ENCODE data around the gene AGAP1.

The AGAP1 gene

GRCh38 chr2:235542733-235543127 is 48.9 kb downstream of the AGAP1 start:
- no peak for TF ChIP-seq CTCF (IDR thresholded peaks at IDR 0.05; ENCODE audit: control extremely low read depth, extremely low read depth, low read depth, missing control alignments)
- ChIA-PET POLR2A (no interaction called here), CTCF (no interaction called here)
- no peak for DNase-seq (ENCODE audit: extremely low spot score)

DNA sequence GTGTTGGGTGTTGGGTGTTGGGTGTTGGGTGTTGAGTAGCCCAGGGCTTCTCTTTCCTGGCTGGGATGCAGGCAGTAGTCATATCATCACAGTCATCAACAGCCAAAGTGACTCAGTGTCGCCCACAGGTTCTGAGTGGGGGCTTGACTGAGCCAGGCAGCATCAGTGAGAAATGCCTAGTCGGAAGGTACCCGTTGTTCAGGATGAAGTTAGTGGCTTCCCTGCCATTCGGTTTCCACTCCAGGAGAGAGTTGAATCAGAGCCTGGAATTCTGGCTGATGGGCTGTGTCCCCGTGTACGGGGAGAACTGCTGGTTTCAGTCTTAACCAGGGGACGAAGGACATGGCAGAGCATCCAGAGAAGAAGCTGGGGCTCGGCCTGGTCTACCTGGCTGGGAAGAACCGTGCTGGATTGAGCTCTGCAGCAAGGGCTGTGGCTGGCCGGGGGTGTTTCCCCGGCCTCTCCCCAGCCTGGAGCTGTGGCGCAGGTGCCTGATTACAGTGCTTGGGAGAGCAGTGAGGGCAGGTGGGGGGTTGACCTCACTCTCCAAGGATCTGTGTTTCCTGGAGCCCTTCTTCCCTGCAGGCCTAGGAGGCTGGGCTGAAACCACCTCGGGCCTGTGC is 49.4 kb downstream of the AGAP1 start:
- POLR2A ChIA-PET: no interaction called here
- CTCF ChIA-PET: no interaction called here

GRCh38 chr2:235543851-235544688 is 50.2 kb downstream of the AGAP1 start:
- ChIA-PET CTCF (no interaction called here), POLR2A (no interaction called here)
- no peak for DNase-seq (ENCODE audit: extremely low spot score)
- TF ChIP-seq CTCF (IDR thresholded peaks at IDR 0.05; ENCODE audit: control extremely low read depth, extremely low read depth, low read depth, missing control alignments): no peak

More for the DNA sequence above, 49.4 kb downstream of the AGAP1 start:
- DNase-seq (ENCODE audit: extremely low spot score): no peak
- no peak for TF ChIP-seq CTCF (IDR thresholded peaks at IDR 0.05; ENCODE audit: control extremely low read depth, extremely low read depth, low read depth, missing control alignments)

- no peak for DNase-seq (ENCODE audit: extremely low spot score)
- ChIA-PET CTCF (no interaction called here), POLR2A (no interaction called here)
- no peak for TF ChIP-seq CTCF (IDR thresholded peaks at IDR 0.05; ENCODE audit: control extremely low read depth, extremely low read depth, low read depth, missing control alignments)
Measured at GRCh38 chr2:235544689-235544969, 50.8 kb downstream of the AGAP1 start.

DNA sequence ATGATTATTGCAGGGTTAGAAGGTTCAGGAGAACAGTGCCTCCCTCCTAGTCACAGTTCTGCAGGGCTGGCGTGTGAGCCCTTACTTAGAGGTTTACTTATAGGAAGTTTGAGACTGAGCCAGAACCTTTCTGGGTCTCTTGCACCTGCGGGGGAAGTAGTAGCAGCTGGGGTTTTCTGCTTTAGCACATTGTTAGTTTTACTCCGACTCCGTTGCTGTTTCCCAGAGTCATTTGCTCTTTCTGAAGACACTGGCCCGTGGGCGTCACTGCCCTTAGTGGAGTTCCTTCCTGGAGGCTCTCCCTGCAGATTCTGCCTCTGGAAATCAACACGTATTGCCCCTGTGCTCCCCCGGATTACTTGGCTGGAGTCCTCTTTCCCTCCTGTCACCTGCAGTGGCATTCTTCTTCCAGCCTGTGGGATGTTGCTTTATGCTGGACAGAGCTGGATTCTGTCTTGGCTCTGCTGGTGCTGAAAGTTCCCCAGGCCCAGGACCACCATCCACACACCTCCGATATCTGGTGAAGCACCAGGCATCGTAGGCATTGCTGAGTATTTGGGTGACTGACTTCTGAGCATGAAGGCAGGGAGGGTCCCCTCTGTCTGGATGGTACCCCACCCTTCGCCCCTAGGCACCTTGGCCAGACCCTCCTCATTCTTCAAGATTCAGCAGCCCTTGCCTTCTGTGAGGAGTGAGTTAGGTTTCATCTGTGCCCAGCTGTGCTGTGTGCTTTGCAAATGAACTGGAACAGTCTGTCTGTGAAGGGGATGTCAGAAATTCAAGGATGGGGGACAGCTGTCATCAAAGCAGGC is 51.7 kb downstream of the AGAP1 start:
- no peak for TF ChIP-seq CTCF (IDR thresholded peaks at IDR 0.05; ENCODE audit: control extremely low read depth, extremely low read depth, low read depth, missing control alignments)
- CTCF ChIA-PET: no interaction called here
- no peak for DNase-seq (ENCODE audit: extremely low spot score)
- POLR2A ChIA-PET: no interaction called here

- no peak for TF ChIP-seq CTCF (IDR thresholded peaks at IDR 0.05; ENCODE audit: control extremely low read depth, extremely low read depth, low read depth, missing control alignments)
- no peak for DNase-seq (ENCODE audit: extremely low spot score)
- CTCF ChIA-PET: no interaction called here
- POLR2A ChIA-PET: no interaction called here
Measured at GRCh38 chr2:235546151-235546435, 52.2 kb downstream of the AGAP1 start.

All from GM10248 (cell line).